ENCODE measurements around the gene PRSS2. TPM values are rescaled to one million over a fixed set of nuclear protein-coding genes. Genes with fewer than 3 reads are reported as not detected.

Gene PRSS2
- total RNA-seq, 2 donors from 2014 or later = 4.8 to 9.9 TPM

DNA sequence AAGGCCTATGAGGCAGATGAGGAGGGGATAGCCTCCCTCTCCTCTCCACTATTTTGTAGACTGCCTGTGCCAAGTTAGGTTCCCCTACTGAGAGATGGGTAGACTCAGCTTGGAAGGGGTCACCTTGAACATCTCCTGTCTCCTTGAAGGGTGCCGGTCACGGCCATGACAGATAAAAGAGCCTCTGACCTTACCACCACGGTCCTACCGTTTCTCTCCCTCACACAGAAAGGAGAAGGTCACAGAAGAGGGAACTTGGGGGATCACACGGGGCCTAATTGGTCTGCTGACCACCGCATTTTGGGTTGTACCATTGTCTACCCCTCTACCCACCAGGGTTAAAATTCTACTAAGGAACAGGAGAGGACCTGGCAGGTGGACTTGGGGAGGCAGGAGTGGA lies 17.0 kb downstream of the PRSS2 start:
- H3K4me3 ChIP-seq (ENCODE audit: low read length) = no peak overlapping the region
- H3K27ac Mint-ChIP-seq = no peak overlapping the region
- no peak overlapping the region for H3K4me3 Mint-ChIP-seq
- no peaks in the 10 kb centered on the region for H3K9me3 Mint-ChIP-seq
- no peak for DNase-seq
- H3K36me3 ChIP-seq (ENCODE audit: control insufficient read depth, insufficient read depth, low read length) = no peaks in the 10 kb centered on the region
- H3K27me3 Mint-ChIP-seq (ENCODE audit: insufficient read depth) = peaks cover 38% of the 10 kb centered on the region
- peaks cover 2% of the 10 kb centered on the region for H3K4me1 Mint-ChIP-seq
- WGBS, 2 experiments (ENCODE audit: insufficient coverage in 1 of 2, insufficient read length in 1 of 2) = 98% methylated on average over 6 of the region's 6 CpGs; no CpG with 5 or more reads in 1 of the 2 experiments
- H3K9ac ChIP-seq (ENCODE audit: extremely low read depth, low read length, poor library complexity, severe bottlenecking) = no peak overlapping the region
- no peak overlapping the region for H3K27ac ChIP-seq (ENCODE audit: low read depth, low read length)
- peaks cover 3% of the 10 kb centered on the region for H3K27me3 ChIP-seq (ENCODE audit: control insufficient read depth, insufficient read depth, low read length, poor library complexity, severe bottlenecking)
- no peaks in the 10 kb centered on the region for H3K36me3 Mint-ChIP-seq (ENCODE audit: low read depth)
- no peaks in the 10 kb centered on the region for H3K4me1 ChIP-seq (ENCODE audit: control insufficient read depth, insufficient read depth, low read length)
- TF ChIP-seq, protein P1, sequence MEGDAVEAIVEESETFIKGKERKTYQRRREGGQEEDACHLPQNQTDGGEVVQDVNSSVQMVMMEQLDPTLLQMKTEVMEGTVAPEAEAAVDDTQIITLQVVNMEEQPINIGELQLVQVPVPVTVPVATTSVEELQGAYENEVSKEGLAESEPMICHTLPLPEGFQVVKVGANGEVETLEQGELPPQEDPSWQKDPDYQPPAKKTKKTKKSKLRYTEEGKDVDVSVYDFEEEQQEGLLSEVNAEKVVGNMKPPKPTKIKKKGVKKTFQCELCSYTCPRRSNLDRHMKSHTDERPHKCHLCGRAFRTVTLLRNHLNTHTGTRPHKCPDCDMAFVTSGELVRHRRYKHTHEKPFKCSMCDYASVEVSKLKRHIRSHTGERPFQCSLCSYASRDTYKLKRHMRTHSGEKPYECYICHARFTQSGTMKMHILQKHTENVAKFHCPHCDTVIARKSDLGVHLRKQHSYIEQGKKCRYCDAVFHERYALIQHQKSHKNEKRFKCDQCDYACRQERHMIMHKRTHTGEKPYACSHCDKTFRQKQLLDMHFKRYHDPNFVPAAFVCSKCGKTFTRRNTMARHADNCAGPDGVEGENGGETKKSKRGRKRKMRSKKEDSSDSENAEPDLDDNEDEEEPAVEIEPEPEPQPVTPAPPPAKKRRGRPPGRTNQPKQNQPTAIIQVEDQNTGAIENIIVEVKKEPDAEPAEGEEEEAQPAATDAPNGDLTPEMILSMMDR (conservative IDR thresholded peaks at IDR 0.05) = no peak
- H3K9me3 ChIP-seq (ENCODE audit: control insufficient read depth, low read length) = no peaks in the 10 kb centered on the region

DNA sequence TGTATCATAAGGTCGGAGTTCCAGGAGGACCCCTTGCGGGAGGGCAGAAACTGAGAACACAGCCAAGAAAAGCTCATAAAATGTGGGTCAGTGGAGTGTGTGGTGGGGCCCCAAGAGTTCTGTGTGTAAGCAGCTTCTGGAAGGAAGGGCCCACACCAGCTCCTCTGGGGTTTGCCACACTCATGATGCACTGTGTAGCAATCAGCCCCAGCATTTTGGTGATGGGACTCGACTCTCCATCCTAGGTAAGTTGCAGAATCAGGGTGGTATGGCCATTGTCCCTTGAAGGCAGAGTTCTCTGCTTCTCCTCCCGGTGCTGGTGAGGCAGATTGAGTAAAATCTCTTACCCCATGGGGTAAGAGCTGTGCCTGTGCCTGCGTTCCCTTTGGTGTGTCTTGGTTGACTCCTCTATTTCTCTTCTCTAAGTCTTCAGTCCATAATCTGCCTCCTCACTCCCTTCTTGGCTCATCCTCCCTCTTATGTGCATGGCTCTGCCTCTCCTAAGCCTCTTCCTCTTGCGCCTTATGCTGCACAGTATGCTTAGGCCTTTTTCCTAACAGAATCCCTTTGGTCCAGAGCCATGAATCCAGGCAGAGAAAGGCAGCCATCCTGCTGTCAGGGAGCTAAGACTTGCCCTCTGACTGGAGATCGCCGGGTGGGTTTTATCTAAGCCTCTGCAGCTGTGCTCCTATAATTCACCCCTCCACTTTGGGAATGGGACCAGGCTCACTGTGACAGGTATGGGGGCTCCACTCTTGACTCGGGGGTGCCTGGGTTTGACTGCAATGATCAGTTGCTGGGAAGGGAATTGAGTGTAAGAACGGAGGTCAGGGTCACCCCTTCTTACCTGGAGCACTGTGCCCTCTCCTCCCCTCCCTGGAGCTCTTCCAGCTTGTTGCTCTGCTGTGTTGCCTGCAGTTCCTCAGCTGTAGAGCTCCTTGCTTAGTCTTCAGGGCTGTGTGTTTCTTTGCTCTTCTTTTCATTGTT lies 17.8 kb downstream of the PRSS2 start:
- DNase-seq = no peak
- H3K4me3 ChIP-seq (ENCODE audit: low read length) = no peak overlapping the region
- no peak overlapping the region for H3K4me3 Mint-ChIP-seq
- WGBS, 2 experiments (ENCODE audit: insufficient coverage in 1 of 2, insufficient read length in 1 of 2) = 89 to 90% methylated on average over 9 to 10 of the region's 10 CpGs
- peaks cover 11% of the 10 kb centered on the region for H3K27me3 ChIP-seq (ENCODE audit: control insufficient read depth, insufficient read depth, low read length, poor library complexity, severe bottlenecking)
- TF ChIP-seq, protein P1 (conservative IDR thresholded peaks at IDR 0.05) = no peak
- H3K9ac ChIP-seq (ENCODE audit: extremely low read depth, low read length, poor library complexity, severe bottlenecking) = no peak overlapping the region
- no peaks in the 10 kb centered on the region for H3K36me3 ChIP-seq (ENCODE audit: control insufficient read depth, insufficient read depth, low read length)
- no peaks in the 10 kb centered on the region for H3K9me3 Mint-ChIP-seq
- no peak overlapping the region for H3K27ac Mint-ChIP-seq
- H3K27ac ChIP-seq (ENCODE audit: low read depth, low read length) = no peak overlapping the region
- peaks cover 46% of the 10 kb centered on the region for H3K27me3 Mint-ChIP-seq (ENCODE audit: insufficient read depth)
- no peaks in the 10 kb centered on the region for H3K9me3 ChIP-seq (ENCODE audit: control insufficient read depth, low read length)
- H3K4me1 ChIP-seq (ENCODE audit: control insufficient read depth, insufficient read depth, low read length) = no peaks in the 10 kb centered on the region
- H3K36me3 Mint-ChIP-seq (ENCODE audit: low read depth) = no peaks in the 10 kb centered on the region
- no peaks in the 10 kb centered on the region for H3K4me1 Mint-ChIP-seq

DNA sequence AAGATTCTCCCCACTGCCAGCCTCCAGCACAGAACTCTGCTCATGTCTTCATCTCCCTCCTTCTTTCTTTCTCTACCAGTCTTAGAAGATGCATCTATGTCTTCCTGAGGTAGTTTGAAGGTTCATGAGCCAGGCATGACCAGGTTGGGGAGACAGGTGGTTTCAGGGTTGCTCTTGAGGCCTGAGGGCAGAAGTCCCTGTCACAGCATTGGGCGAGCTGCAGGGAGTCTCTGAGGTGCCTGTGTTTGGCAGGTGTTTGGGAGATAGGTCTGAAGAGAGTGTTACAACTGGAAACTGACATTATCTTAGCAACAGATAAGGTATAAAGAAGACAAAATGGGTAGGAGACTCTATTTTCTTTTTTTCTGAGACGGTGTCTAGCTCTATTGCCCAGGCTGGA lies 18.7 kb downstream of the PRSS2 start:
- peaks cover 55% of the 10 kb centered on the region for H3K27me3 Mint-ChIP-seq (ENCODE audit: insufficient read depth)
- no peaks in the 10 kb centered on the region for H3K4me1 ChIP-seq (ENCODE audit: control insufficient read depth, insufficient read depth, low read length)

More for the DNA sequence above, 18.7 kb downstream of the PRSS2 start:
- peaks cover 18% of the 10 kb centered on the region for H3K27me3 ChIP-seq (ENCODE audit: control insufficient read depth, insufficient read depth, low read length, poor library complexity, severe bottlenecking)
- H3K27ac Mint-ChIP-seq = no peak overlapping the region
- H3K4me3 ChIP-seq (ENCODE audit: low read length) = no peak overlapping the region
- H3K9me3 Mint-ChIP-seq = no peaks in the 10 kb centered on the region
- H3K4me1 Mint-ChIP-seq = no peaks in the 10 kb centered on the region
- H3K27ac ChIP-seq (ENCODE audit: low read depth, low read length) = no peak overlapping the region
- TF ChIP-seq, protein P1 (conservative IDR thresholded peaks at IDR 0.05) = no peak
- 80 to 91% methylated on average over 1 to 2 of the region's 2 CpGs for WGBS, 2 experiments (ENCODE audit: insufficient coverage in 1 of 2, insufficient read length in 1 of 2)
- no peaks in the 10 kb centered on the region for H3K36me3 Mint-ChIP-seq (ENCODE audit: low read depth)
- no peaks in the 10 kb centered on the region for H3K36me3 ChIP-seq (ENCODE audit: control insufficient read depth, insufficient read depth, low read length)
- H3K9ac ChIP-seq (ENCODE audit: extremely low read depth, low read length, poor library complexity, severe bottlenecking) = no peak overlapping the region
- no peak overlapping the region for H3K4me3 Mint-ChIP-seq
- DNase-seq = no peak
- H3K9me3 ChIP-seq (ENCODE audit: control insufficient read depth, low read length) = no peaks in the 10 kb centered on the region
